Loucy (cell line): ENCODE data around the gene SLAIN1.

Experiments
- H2AFZ ChIP-seq: fragments of 200-600 bp; sonication (generic); 2 replicates; pipeline ENCODE4 v1.6.0; 2016; ENCODE audit warnings: antibody characterized with exemption, mild to moderate bottlenecking, low read length, moderate library complexity
- H3F3A ChIP-seq: fragments of 200-600 bp; 2 replicates; pipeline ENCODE4 v1.6.0; 2016; ENCODE audit warnings: antibody characterized with exemption, low read depth, mild to moderate bottlenecking
- H3K27me3 ChIP-seq: fragments of 200-600 bp; sonication (generic); 2 replicates; pipeline ENCODE4 v1.6.1; 2014; ENCODE audit warnings: low read length, mild to moderate bottlenecking; ENCODE audit not compliant: insufficient read depth, poor library complexity, severe bottlenecking
- H3K36me3 ChIP-seq: fragments of 200-600 bp; sonication (generic); 2 replicates; pipeline ENCODE4 v1.6.1; 2016; ENCODE audit warnings: low read length; ENCODE audit not compliant: insufficient read depth
- H3K4me1 ChIP-seq: fragments of 200-600 bp; sonication (generic); 2 replicates; pipeline ENCODE4 v1.5.1; 2014; ENCODE audit warnings: low read length, mild to moderate bottlenecking; ENCODE audit not compliant: insufficient read depth, poor library complexity, severe bottlenecking
- H3K4me2 ChIP-seq: fragments of 200-600 bp; sonication (generic); 2 replicates; pipeline ENCODE4 v1.6.0; 2014; ENCODE audit warnings: antibody characterized with exemption, low read length, low read depth, mild to moderate bottlenecking; ENCODE audit not compliant: poor library complexity, severe bottlenecking
- H3K4me3 ChIP-seq: fragments of 200-600 bp; sonication (generic); 2 replicates; pipeline ENCODE4 v1.5.1; 2014; ENCODE audit warnings: low read length, mild to moderate bottlenecking, mixed read lengths; ENCODE audit not compliant: poor library complexity, severe bottlenecking
- H3K79me2 ChIP-seq: fragments of 200-600 bp; sonication (generic); 2 replicates; pipeline ENCODE4 v1.6.1; 2014; ENCODE audit warnings: low read length; ENCODE audit not compliant: insufficient read depth
- H3K9ac ChIP-seq: fragments of 200-600 bp; sonication (generic); 2 replicates; pipeline ENCODE4 v1.6.0; 2014; ENCODE audit warnings: mild to moderate bottlenecking, low read depth, low read length, moderate library complexity; ENCODE audit not compliant: poor library complexity, severe bottlenecking
- H3K9me2 ChIP-seq: fragments of 200-600 bp; sonication (generic); replicated peaks from 2 replicates; pipeline ENCODE4 v1.6.1; 2016; ENCODE audit warnings: low read depth, low read length, mixed read lengths
- H3K9me3 ChIP-seq: fragments of 200-600 bp; sonication (generic); 2 replicates; pipeline ENCODE4 v1.6.1; 2014; ENCODE audit warnings: mild to moderate bottlenecking, antibody characterized with exemption, low read length, low read depth; ENCODE audit not compliant: insufficient read depth
- H4K20me1 ChIP-seq: fragments of 200-600 bp; sonication (generic); 2 replicates; pipeline ENCODE4 v1.6.0; 2014; ENCODE audit warnings: antibody characterized with exemption, low read length, mild to moderate bottlenecking; ENCODE audit not compliant: insufficient read depth, poor library complexity, severe bottlenecking
- CTCF ChIP-seq: fragments of 200-600 bp; sonication (generic); conservative IDR thresholded peaks from 2 replicates; pipeline ENCODE4 v1.5.1; 2014; ENCODE audit warnings: mild to moderate bottlenecking, antibody characterized with exemption, low read length
- EZH2phosphoT487 ChIP-seq: fragments of 200-600 bp; IDR thresholded peaks from 2 replicates; pipeline ENCODE4 v1.6.1; 2018; ENCODE audit warnings: antibody characterized with exemption, mild to moderate bottlenecking, moderate library complexity, borderline replicate concordance

Gene SLAIN1

GRCh38 chr13:77752512-77753069 lies 55.1 kb downstream of the SLAIN1 start:
- no peak overlapping the region for H3K4me2 ChIP-seq
- no peaks in the 10 kb centered on the region for H3K9me3 ChIP-seq
- H3K36me3 ChIP-seq, result no peaks in the 10 kb centered on the region
- no peaks in the 10 kb centered on the region for H3K9me2 ChIP-seq
- no peak for TF ChIP-seq CTCF
- TF ChIP-seq EZH2phosphoT487, result no peak
- no peaks in the 10 kb centered on the region for H3K4me1 ChIP-seq
- H2AFZ ChIP-seq, result no peak overlapping the region
- no peaks in the 10 kb centered on the region for H3K79me2 ChIP-seq
- H3K9ac ChIP-seq, result no peak overlapping the region
- no peak overlapping the region for H3K4me3 ChIP-seq
- no peaks in the 10 kb centered on the region for H3K27me3 ChIP-seq
- no peaks in the 10 kb centered on the region for H3F3A ChIP-seq
- no peaks in the 10 kb centered on the region for H4K20me1 ChIP-seq

DNA sequence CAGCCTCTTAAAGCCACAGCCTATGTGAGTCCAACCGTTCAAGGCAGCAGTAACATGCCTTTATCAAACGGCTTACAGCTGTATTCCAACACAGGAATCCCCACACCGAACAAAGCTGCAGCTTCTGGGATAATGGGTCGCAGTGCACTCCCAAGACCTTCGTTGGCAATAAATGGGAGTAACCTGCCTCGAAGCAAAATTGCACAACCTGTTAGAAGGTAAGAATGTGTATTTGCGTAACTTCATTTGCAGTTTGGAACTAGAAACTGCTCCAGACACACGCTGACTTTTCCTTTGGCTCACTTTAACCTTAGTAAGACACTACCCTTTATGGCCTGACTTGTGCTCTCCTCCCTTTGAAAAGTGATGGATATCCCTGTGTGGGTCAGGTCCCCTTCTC lies 63.4 kb downstream of the SLAIN1 start:
- Histone ChIP-seq H3K4me3 (no peak overlapping the region), H4K20me1 (no peaks in the 10 kb centered on the region), H2AFZ (no peak overlapping the region), H3K9ac (no peak overlapping the region), H3K79me2 (no peaks in the 10 kb centered on the region), H3F3A (no peaks in the 10 kb centered on the region), H3K9me2 (no peaks in the 10 kb centered on the region), H3K36me3 (no peaks in the 10 kb centered on the region), H3K4me2 (no peak overlapping the region), H3K4me1 (no peaks in the 10 kb centered on the region), H3K27me3 (no peaks in the 10 kb centered on the region), H3K9me3 (no peaks in the 10 kb centered on the region)
- no peak for TF ChIP-seq CTCF
- TF ChIP-seq EZH2phosphoT487, result no peak

DNA sequence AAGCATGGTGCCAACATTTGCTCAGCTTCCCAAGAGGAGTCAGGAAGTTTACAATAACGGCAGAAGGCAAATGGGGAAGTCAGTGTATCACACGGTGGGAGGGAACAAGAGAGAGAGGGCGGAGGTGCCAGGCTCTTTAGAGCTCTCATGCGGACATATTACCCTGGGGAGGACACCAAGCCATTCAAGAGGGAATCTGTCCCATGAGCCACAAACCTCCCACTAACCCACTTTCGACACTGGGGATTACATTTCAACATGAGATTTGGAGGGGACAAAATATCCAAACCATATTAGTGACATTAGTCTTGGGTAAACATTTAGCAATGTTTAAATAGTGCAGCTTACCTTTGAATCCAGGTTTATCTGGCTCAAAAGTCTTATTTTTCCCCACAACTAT lies 69.9 kb downstream of the SLAIN1 start:
- no peaks in the 10 kb centered on the region for H3F3A ChIP-seq
- H3K4me3 ChIP-seq, result no peak overlapping the region
- H3K9ac ChIP-seq, result no peak overlapping the region
- H3K79me2 ChIP-seq, result no peaks in the 10 kb centered on the region
- TF ChIP-seq CTCF, result no peak
- TF ChIP-seq EZH2phosphoT487, result no peak
- H2AFZ ChIP-seq, result no peak overlapping the region
- H3K9me2 ChIP-seq, result no peaks in the 10 kb centered on the region
- H4K20me1 ChIP-seq, result no peaks in the 10 kb centered on the region
- H3K36me3 ChIP-seq, result no peaks in the 10 kb centered on the region
- H3K27me3 ChIP-seq, result no peaks in the 10 kb centered on the region
- H3K4me2 ChIP-seq, result no peak overlapping the region
- H3K4me1 ChIP-seq, result no peaks in the 10 kb centered on the region
- H3K9me3 ChIP-seq, result no peaks in the 10 kb centered on the region
